IMR-90 (cell line): ENCODE measurements around the gene MAEA. TPM values are rescaled to one million over a fixed set of nuclear protein-coding genes. Genes with fewer than 3 reads are reported as not detected.

Source experiments
- CEBPB ChIP-seq: IDR thresholded peaks from 2 replicates; pipeline ENCODE4 v1.6.1; 2012; ENCODE audit warnings: low read depth, low read length, improper control_type of control experiment
- ELK1 ChIP-seq: fragments of 150-350 bp; IDR thresholded peaks from 2 replicates; pipeline ENCODE4 v1.6.1; 2016; ENCODE audit warnings: low read depth, mild to moderate bottlenecking, low read length, moderate library complexity, borderline replicate concordance
- FOS ChIP-seq: fragments of 150-350 bp; IDR thresholded peaks from 2 replicates; pipeline ENCODE4 v1.6.1; 2016; ENCODE audit warnings: low read depth, low read length
- MAFK ChIP-seq: IDR thresholded peaks from 2 replicates; pipeline ENCODE4 v1.6.1; 2012; ENCODE audit warnings: low read depth, low read length, improper control_type of control experiment
- polyA plus RNA-seq, 3 experiments: library from polyadenylated mRNA; depleted of rRNA; stranded (reverse); fragments of >200 nt; gene quantifications; 2 replicates each; pipeline ENCODE4 v1.2.3, GENCODE V29; 2012; ENCODE audit warnings: low replicate concordance in 1 of 3
- total RNA-seq: library from RNA; depleted of rRNA; stranded (reverse); fragments of >200 nt; gene quantifications from 2 replicates; pipeline ENCODE4 v1.2.3, GENCODE V29; 2012

Gene MAEA
- total and polyA plus RNA-seq, 2 of the 4 experiments (the other 2 are of a cell fraction) = 61.5 to 108 TPM

GRCh38 chr4:1248245-1249147 is 41.2 kb upstream of the MAEA start, which contains the start of gene CTBP1 (continued):
- TF ChIP-seq ELK1 (no peak), MAFK (no peak), CEBPB (peak; percentile 18; the same call in 1 of the 2 replicates), FOS (no peak)
